ENCODE results near the gene CSHL1.
A peak's percentile ranks its signal among the peaks of the same experiment; 100 is the strongest.
"Not testable (repeated sequence)": the region's sequence is repeated elsewhere in the genome, so short reads cannot be mapped to it uniquely, and the experiment has no call there.

Gene CSHL1

GRCh38 chr17:63928172-63928666 is 17.2 kb upstream of the CSHL1 start:
- DNase-seq (ENCODE audit: low read depth): no peak
- TF ChIP-seq CTCF (IDR thresholded peaks at IDR 0.05; ENCODE audit: insufficient read depth, low read depth, low read length, missing control alignments): no peak
- no peak overlapping the region for H3K4me3 ChIP-seq (ENCODE audit: low read length)

- DNase-seq (ENCODE audit: low read depth): no peak
- no peak overlapping the region for H3K4me3 ChIP-seq (ENCODE audit: low read length)
- no peak for TF ChIP-seq CTCF (IDR thresholded peaks at IDR 0.05; ENCODE audit: insufficient read depth, low read depth, low read length, missing control alignments)
Measured at GRCh38 chr17:63927464-63928171, 16.6 kb upstream of the CSHL1 start.

GRCh38 chr17:63926164-63926563 is 15.1 kb upstream of the CSHL1 start:
- DNase-seq (ENCODE audit: low read depth): no peak
- no peak overlapping the region for H3K4me3 ChIP-seq (ENCODE audit: low read length)
- TF ChIP-seq CTCF (IDR thresholded peaks at IDR 0.05; ENCODE audit: insufficient read depth, low read depth, low read length, missing control alignments): no peak

GRCh38 chr17:63925615-63926014 is 14.6 kb upstream of the CSHL1 start:
- no peak overlapping the region for H3K4me3 ChIP-seq (ENCODE audit: low read length)
- no peak for TF ChIP-seq CTCF (IDR thresholded peaks at IDR 0.05; ENCODE audit: insufficient read depth, low read depth, low read length, missing control alignments)
- no peak for DNase-seq (ENCODE audit: low read depth)

GRCh38 chr17:63922402-63922801 is 11.3 kb upstream of the CSHL1 start:
- DNase-seq (ENCODE audit: low read depth); H3K4me3 ChIP-seq (ENCODE audit: low read length): not testable (repeated sequence)

- not testable (repeated sequence) for DNase-seq (ENCODE audit: low read depth); H3K4me3 ChIP-seq (ENCODE audit: low read length)
Measured at GRCh38 chr17:63920779-63921178, 9.7 kb upstream of the CSHL1 start.

GRCh38 chr17:63920050-63920449 is 9.0 kb upstream of the CSHL1 start:
- DNase-seq (ENCODE audit: low read depth); H3K4me3 ChIP-seq (ENCODE audit: low read length): not testable (repeated sequence)

GRCh38 chr17:63919311-63919723 is 8.3 kb upstream of the CSHL1 start:
- H3K4me3 ChIP-seq (ENCODE audit: low read length): no peak overlapping the region
- peak; percentile 98 for TF ChIP-seq CTCF (IDR thresholded peaks at IDR 0.05; ENCODE audit: insufficient read depth, low read depth, low read length, missing control alignments)

GRCh38 chr17:63918789-63919305 is 7.8 kb upstream of the CSHL1 start, which contains the start of gene GH1:
Gene GH1, minus strand, starts transcription at chr17:63918839. Its CDS starts 63 bp downstream, at chr17:63918776.
- not testable (repeated sequence) for H3K4me3 ChIP-seq (ENCODE audit: low read length); DNase-seq (ENCODE audit: low read depth)

More at GRCh38 chr17:63919311-63919723, 8.3 kb upstream of the CSHL1 start:
- DNase-seq (ENCODE audit: low read depth): peak; percentile 65

Data from epithelial cell of esophagus (primary cell).